GM12878 (cell line): ENCODE measurements around the gene LMTK3. TPM values are rescaled to one million over a fixed set of nuclear protein-coding genes. Genes with fewer than 3 reads are reported as not detected.

Source experiments
- ATAC-seq: fragments of 200-7000 bp; cut with Tn5 transposase; 3 replicates; pipeline ENCODE4 v1.9.1; 2020; ENCODE audit warnings: mild to moderate bottlenecking, moderate library complexity
- BruUV-seq: library from RNA; stranded (reverse); fragments of 400-500 nt; replicated peaks from 2 replicates; lab custom pipeline; 2021; lab: Mats Ljungman, UMichigan
- CTCF ChIA-PET: fragments of 300-600 bp; sonication (Branson Sonifier 250); formaldehyde crosslinking; extraction: SDS; loops from one replicate; lab custom pipeline; 2021; ENCODE audit warnings: inconsistent platforms; lab: Yijun Ruan, JAX
- POLR2A ChIA-PET: fragments of 350-600 bp; formaldehyde crosslinking; extraction: SDS; loops from one replicate; lab custom pipeline; 2021; ENCODE audit warnings: inconsistent platforms; lab: Charles Lee
- RAD21 ChIA-PET: fragments of 300-600 bp; sonication (Branson Sonifier 250); formaldehyde crosslinking; loops from one replicate; lab custom pipeline; 2023; ENCODE audit warnings: antibody characterized with exemption; ENCODE audit not compliant: unreplicated experiment; lab: Charles Lee
- SMC1A ChIA-PET: fragments of 300-600 bp; sonication (Branson Sonifier 250); formaldehyde crosslinking; loops from one replicate; lab custom pipeline; 2023; ENCODE audit not compliant: unreplicated experiment, uncharacterized antibody; lab: Charles Lee
- DNase-seq: peaks from one replicate; pipeline ENCODE4 v3.0.0-alpha.2; 2011; ENCODE audit warnings: low read depth, low spot score
- FAIRE-seq: peaks from 3 replicates; lab custom pipeline; 2011; peaks lifted over from hg19 to GRCh38; lab: Jason Lieb, UNC
- H2AFZ ChIP-seq: 2 replicates; pipeline ENCODE4 v1.6.0; 2011; ENCODE audit warnings: low read depth, low read length, control low read depth; ENCODE audit not compliant: control insufficient read depth
- H3K27ac ChIP-seq: 2 replicates; pipeline ENCODE4 v1.5.1; 2011; ENCODE audit warnings: control low read depth; ENCODE audit not compliant: control insufficient read depth, insufficient read depth
- H3K27me3 ChIP-seq, 2 experiments: replicated peaks in 1 of 2; 2 replicates each; pipeline versions ENCODE4 v1.6.0 to v1.6.1; 2011; ENCODE audit warnings: low read length in 1 of 2; ENCODE audit not compliant: control insufficient read depth in 2 of 2, insufficient read depth in 2 of 2
- H3K36me3 ChIP-seq, 2 experiments: 2 replicates each; pipeline ENCODE4 v1.5.1; 2011; ENCODE audit warnings: low read length in 1 of 2; ENCODE audit not compliant: control insufficient read depth in 2 of 2, insufficient read depth in 2 of 2
- H3K4me1 ChIP-seq: 2 replicates; pipeline ENCODE4 v1.6.1; 2011; ENCODE audit warnings: mild to moderate bottlenecking, low read length, moderate library complexity, mixed read lengths; ENCODE audit not compliant: control insufficient read depth, insufficient read depth
- H3K4me2 ChIP-seq: 2 replicates; pipeline ENCODE4 v1.6.0; 2011; ENCODE audit warnings: control low read depth; ENCODE audit not compliant: control insufficient read depth, insufficient read depth
- H3K4me3 ChIP-seq: fragments of 200-600 bp; sonication (generic); 2 replicates; pipeline ENCODE4 v1.5.1; 2016
- H3K79me2 ChIP-seq: 2 replicates; pipeline ENCODE4 v1.6.0; 2011; ENCODE audit warnings: low read length; ENCODE audit not compliant: control insufficient read depth, insufficient read depth
- H3K9ac ChIP-seq: 2 replicates; pipeline ENCODE4 v1.8.0; 2011; ENCODE audit warnings: low read length, control low read depth, mixed read lengths; ENCODE audit not compliant: control insufficient read depth, insufficient read depth
- H3K9me3 ChIP-seq: replicated peaks from 3 replicates; pipeline ENCODE4 v1.5.1; 2011; ENCODE audit warnings: mild to moderate bottlenecking, low read length; ENCODE audit not compliant: control insufficient read depth, insufficient read depth
- H4K20me1 ChIP-seq: 2 replicates; pipeline ENCODE4 v1.6.0; 2011; ENCODE audit not compliant: control insufficient read depth, insufficient read depth
- EGR1 ChIP-seq, 2 experiments: IDR thresholded peaks; 1 replicate in 1 of 2; 2 replicates in 1 of 2; pipeline ENCODE4 v1.6.1; 2011 to 2012; ENCODE audit warnings: low read depth in 2 of 2, low read length in 2 of 2, borderline replicate concordance in 1 of 2, mild to moderate bottlenecking in 1 of 2, moderate library complexity in 1 of 2
- HDGF ChIP-seq: fragments of 450-650 bp; IDR thresholded peaks from 2 replicates; pipeline ENCODE4 v1.6.1; 2016; ENCODE audit warnings: antibody characterized with exemption
- POU2F2 ChIP-seq: IDR thresholded peaks from 3 replicates; pipeline ENCODE4 v1.6.1; 2011; ENCODE audit warnings: low read depth, mild to moderate bottlenecking, low read length, borderline replicate concordance
- WGBS: methylation state at CpG from one replicate; pipeline ENCODE4 v1.1.6; 2016; ENCODE audit warnings: low lambda C conversion rate; ENCODE audit not compliant: insufficient replicate concordance, insufficient coverage; ENCODE audit errors: missing lambda C conversion rate; 5-methylcytosine and 5-hydroxymethylcytosine counted together
- in situ Hi-C: fragments of 300-500 bp; cut with MboI; formaldehyde crosslinking; loops from 9 replicates; pipeline ENCODE4 v1.14.3; 2018; ENCODE audit warnings: mixed read lengths
- intact Hi-C: fragments of 100-400 bp; cut with micrococcal nuclease; formaldehyde crosslinking; loops from one replicate; pipeline ENCODE4 v1.14.2; 2022; ENCODE audit not compliant: unreplicated experiment
- polyA plus RNA-seq, 11 experiments: library from polyadenylated mRNA; depleted of rRNA in 4 of 11; unstranded in 6 of 11; stranded (reverse) in 5 of 11; fragments of >200 nt; fragmentation: Nextera tagmentation in 4 of 11; fragmentation: Illumina TruSeq in 1 of 11; extraction: Ambion mirVana in 4 of 11; extraction: Trizol in 1 of 11; gene quantifications; 1 replicate in 1 of 11; 2 replicates in 10 of 11; pipeline versions ENCODE4 v1.2.1 to v1.2.3, GENCODE V29; 2011 to 2016; ENCODE audit warnings: inconsistent platforms in 2 of 11, missing spikeins in 2 of 11, low read depth in 1 of 11
- total RNA-seq, 4 experiments: library from RNA; depleted of rRNA in 3 of 4; stranded (reverse); fragments of >200 nt in 3 of 4; fragmentation: Illumina TruSeq in 1 of 4; extraction: Trizol in 1 of 4; gene quantifications; 2 replicates each; pipeline versions ENCODE4 v1.2.1 to v1.2.3, GENCODE V29; 2013 to 2021

Gene LMTK3
- total and polyA plus RNA-seq, 10 of the 15 experiments (the other 5 are each of a cell fraction or from before 2014, with no cell fraction given): under 0.01 to 0.28 (median 0.04) TPM; not detected in 3

DNA sequence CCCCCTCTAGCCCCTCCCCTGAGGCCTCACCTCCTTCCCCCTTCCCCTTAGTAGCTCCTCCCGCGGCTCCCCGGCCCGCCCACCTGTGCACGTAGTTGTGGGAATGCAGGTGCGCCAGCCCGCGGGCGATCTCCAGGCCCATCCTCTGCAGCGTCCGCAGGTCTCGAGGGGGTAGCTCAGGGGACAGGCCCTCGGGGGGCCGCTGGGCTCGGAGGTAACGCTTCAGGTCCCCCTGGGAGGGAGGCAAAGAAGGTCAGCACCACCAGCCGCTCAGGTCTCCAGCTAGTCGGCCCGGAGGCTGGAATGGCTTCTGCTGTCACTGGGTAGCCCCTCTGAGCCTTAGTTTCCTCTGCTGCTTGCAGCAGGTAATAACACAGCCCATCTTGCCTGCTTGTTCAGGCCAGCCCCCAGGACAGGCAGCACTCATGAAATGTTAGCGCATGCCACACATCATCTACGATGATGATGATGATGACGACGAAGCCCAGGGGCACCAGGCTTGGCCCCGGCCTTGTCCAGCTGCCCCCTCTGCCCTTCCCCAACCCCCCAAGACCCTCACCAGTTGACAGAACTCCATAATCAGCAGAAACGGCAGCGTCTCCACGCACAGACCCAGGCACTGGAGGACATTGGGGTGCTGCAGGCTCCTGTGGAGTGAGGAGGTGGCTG lies 9.2 kb downstream of the LMTK3 start:
- H3K79me2 ChIP-seq: no peaks in the 10 kb centered on the region
- CTCF ChIA-PET: interaction anchor here (0.7 to 1.0 kb wide), 3 partner anchors 13 to 111 kb away, joined by 3 to 7 read pairs (median 6); partner anchors contain the start of gene KDELR1
- no peak overlapping the region for H3K4me3 ChIP-seq
- H3K4me1 ChIP-seq: peaks cover 4% of the 10 kb centered on the region; the same call in 1 of the 2 replicates
- no peaks in the 10 kb centered on the region for H3K27me3 ChIP-seq
- RAD21 ChIA-PET: interaction anchor here (0.8 to 1.2 kb wide), 4 partner anchors 12 to 169 kb away, joined by 3 to 7 read pairs (median 3); no protein-coding TSS in a partner anchor
- DNase-seq: no peak
- POLR2A ChIA-PET: interaction anchor here (0.5 to 0.6 kb wide), 4 partner anchors 48 to 908 kb away, joined by 3 to 6 read pairs (median 3); no protein-coding TSS in a partner anchor
- no peaks in the 10 kb centered on the region for H3K9me3 ChIP-seq
- no TSS peak for BruUV-seq
- SMC1A ChIA-PET: interaction anchor here (0.8 to 0.9 kb wide), 3 partner anchors 9 to 82 kb away, joined by 3 read pairs; no protein-coding TSS in a partner anchor
- ATAC-seq: peak; percentile 22; the same call in 1 of the 3 replicates
- H3K9ac ChIP-seq: no peak overlapping the region
- no peaks in the 10 kb centered on the region for H3K36me3 ChIP-seq
- H3K4me2 ChIP-seq: peak overlapping the region; percentile 26; the same call in 1 of the 2 replicates
- WGBS: 33% methylated on average over 23 of the region's 27 CpGs
- intact Hi-C loops: no loop called here
- TF ChIP-seq EGR1 (IDR thresholded peaks at IDR 0.05; ENCODE audit: borderline replicate concordance in 1 of 2, low read depth in 2 of 2, low read length in 2 of 2) (peak in 1 of 2 experiments; percentile 32; a peak in 1 of 3 replicates), POU2F2 (no peak), HDGF (0 out of 2 replicates have a peak, but pooled peaks have one; percentile 5)
- no peaks in the 10 kb centered on the region for H4K20me1 ChIP-seq
- FAIRE-seq: no peak
- H2AFZ ChIP-seq: peak overlapping the region; percentile 64
- in situ Hi-C loops: no loop called here
- no peak overlapping the region for H3K27ac ChIP-seq
